HG03108 (cell line): ENCODE data around the gene MACROD2.

ENCODE experiments used
- ATAC-seq: cut with Tn5 transposase; IDR thresholded peaks from one replicate; pipeline ENCODE4 v1.9.1; 2021; ENCODE audit warnings: moderate library complexity; ENCODE audit not compliant: unreplicated experiment

Gene MACROD2

GRCh38 chr20:14512839-14513238 lies 517.5 kb downstream of the MACROD2 start:
- ATAC-seq, result no peak

GRCh38 chr20:14518648-14519047 lies 523.3 kb downstream of the MACROD2 start:
- no peak for ATAC-seq

GRCh38 chr20:14521016-14521415 lies 525.7 kb downstream of the MACROD2 start:
- no peak for ATAC-seq

- no peak for ATAC-seq
These were observed 526.1 kb downstream of the MACROD2 start for GRCh38 chr20:14521436-14521835.

GRCh38 chr20:14522595-14522994 lies 527.3 kb downstream of the MACROD2 start:
- ATAC-seq, result no peak

- ATAC-seq, result no peak
These were observed 527.8 kb downstream of the MACROD2 start for GRCh38 chr20:14523090-14523489.

- no peak for ATAC-seq
These were observed 530.1 kb downstream of the MACROD2 start for GRCh38 chr20:14525426-14525825.

GRCh38 chr20:14526891-14527290 lies 531.6 kb downstream of the MACROD2 start:
- ATAC-seq, result no peak

- ATAC-seq, result no peak
These were observed 536.5 kb downstream of the MACROD2 start for GRCh38 chr20:14531786-14532185.

- ATAC-seq, result no peak
These were observed 541.4 kb downstream of the MACROD2 start for GRCh38 chr20:14536738-14537137.

- ATAC-seq, result no peak
These were observed 543.1 kb downstream of the MACROD2 start for GRCh38 chr20:14538433-14538832.

- no peak for ATAC-seq
These were observed 547.7 kb downstream of the MACROD2 start for GRCh38 chr20:14543040-14543439.

- ATAC-seq, result no peak
These were observed 549.4 kb downstream of the MACROD2 start for GRCh38 chr20:14544688-14545087.

GRCh38 chr20:14550655-14551054 lies 555.3 kb downstream of the MACROD2 start:
- ATAC-seq, result no peak

GRCh38 chr20:14553774-14554534 lies 558.6 kb downstream of the MACROD2 start:
- ATAC-seq, result no peak

- ATAC-seq, result no peak
These were observed 560.4 kb downstream of the MACROD2 start for GRCh38 chr20:14555676-14556075.

- no peak for ATAC-seq
These were observed 560.9 kb downstream of the MACROD2 start for GRCh38 chr20:14556206-14556605.

- no peak for ATAC-seq
These were observed 564.3 kb downstream of the MACROD2 start for GRCh38 chr20:14559612-14560011.

- ATAC-seq, result no peak
These were observed 566.5 kb downstream of the MACROD2 start for GRCh38 chr20:14561741-14562221.

GRCh38 chr20:14562981-14563380 lies 567.7 kb downstream of the MACROD2 start:
- no peak for ATAC-seq

GRCh38 chr20:14566505-14566904 lies 571.2 kb downstream of the MACROD2 start:
- ATAC-seq, result no peak

GRCh38 chr20:14568225-14568624 lies 572.9 kb downstream of the MACROD2 start:
- ATAC-seq, result no peak

- no peak for ATAC-seq
These were observed 573.4 kb downstream of the MACROD2 start for GRCh38 chr20:14568701-14569100.
